GM12801 (cell line): ENCODE measurements around the gene NKX6-2.

Experiments used
- TF ChIP-seq, protein P1 (sequence below): IDR thresholded peaks from one replicate; pipeline ENCODE4 v1.5.1; 2011; ENCODE audit warnings: control low read depth; ENCODE audit not compliant: insufficient read length; ENCODE audit errors: extremely low read depth

Gene NKX6-2

DNA sequence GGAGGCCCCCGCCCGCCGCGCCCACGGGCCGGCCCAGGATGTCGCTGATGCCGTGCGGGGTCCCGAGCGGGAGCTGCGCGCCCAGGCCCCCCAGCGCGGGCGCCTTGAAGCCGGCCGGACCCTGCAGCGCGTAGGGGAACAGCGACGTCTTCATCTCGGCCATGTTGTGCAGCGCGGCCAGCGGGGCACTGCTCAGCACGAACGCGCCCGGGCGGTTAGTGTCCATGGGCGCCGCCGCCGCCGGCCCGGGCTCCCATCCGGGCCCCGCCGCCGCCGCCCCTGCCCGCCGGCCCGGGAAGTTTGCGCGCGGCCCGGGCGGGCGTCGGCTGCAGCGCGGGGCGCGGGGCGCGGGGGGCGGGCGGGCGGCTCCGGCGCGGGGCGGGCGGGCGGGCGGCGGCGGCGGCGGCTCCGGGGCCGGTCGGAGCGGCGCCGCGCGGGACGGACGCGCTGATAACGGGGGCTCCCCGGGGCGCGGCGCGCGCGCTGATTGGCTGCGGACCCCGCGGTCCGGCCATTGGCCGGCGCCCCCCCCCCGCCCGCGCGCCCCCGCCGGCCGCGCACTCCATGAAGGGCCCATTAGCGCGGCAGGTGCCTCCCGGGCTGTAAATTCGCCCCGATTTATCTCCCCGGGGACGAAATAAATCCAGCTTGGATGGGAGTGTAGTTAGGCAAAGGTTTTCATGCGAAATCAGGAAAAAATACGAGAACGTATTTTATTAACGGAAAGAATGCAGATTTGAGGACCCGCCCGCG is at the start of gene NKX6-2:
TSS of gene NKX6-2 (minus strand) at position 425 of the 753 bp plus-strand sequence. CDS start at position 226, 199 bp downstream.
- TF ChIP-seq, protein P1, sequence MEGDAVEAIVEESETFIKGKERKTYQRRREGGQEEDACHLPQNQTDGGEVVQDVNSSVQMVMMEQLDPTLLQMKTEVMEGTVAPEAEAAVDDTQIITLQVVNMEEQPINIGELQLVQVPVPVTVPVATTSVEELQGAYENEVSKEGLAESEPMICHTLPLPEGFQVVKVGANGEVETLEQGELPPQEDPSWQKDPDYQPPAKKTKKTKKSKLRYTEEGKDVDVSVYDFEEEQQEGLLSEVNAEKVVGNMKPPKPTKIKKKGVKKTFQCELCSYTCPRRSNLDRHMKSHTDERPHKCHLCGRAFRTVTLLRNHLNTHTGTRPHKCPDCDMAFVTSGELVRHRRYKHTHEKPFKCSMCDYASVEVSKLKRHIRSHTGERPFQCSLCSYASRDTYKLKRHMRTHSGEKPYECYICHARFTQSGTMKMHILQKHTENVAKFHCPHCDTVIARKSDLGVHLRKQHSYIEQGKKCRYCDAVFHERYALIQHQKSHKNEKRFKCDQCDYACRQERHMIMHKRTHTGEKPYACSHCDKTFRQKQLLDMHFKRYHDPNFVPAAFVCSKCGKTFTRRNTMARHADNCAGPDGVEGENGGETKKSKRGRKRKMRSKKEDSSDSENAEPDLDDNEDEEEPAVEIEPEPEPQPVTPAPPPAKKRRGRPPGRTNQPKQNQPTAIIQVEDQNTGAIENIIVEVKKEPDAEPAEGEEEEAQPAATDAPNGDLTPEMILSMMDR: no peak

DNA sequence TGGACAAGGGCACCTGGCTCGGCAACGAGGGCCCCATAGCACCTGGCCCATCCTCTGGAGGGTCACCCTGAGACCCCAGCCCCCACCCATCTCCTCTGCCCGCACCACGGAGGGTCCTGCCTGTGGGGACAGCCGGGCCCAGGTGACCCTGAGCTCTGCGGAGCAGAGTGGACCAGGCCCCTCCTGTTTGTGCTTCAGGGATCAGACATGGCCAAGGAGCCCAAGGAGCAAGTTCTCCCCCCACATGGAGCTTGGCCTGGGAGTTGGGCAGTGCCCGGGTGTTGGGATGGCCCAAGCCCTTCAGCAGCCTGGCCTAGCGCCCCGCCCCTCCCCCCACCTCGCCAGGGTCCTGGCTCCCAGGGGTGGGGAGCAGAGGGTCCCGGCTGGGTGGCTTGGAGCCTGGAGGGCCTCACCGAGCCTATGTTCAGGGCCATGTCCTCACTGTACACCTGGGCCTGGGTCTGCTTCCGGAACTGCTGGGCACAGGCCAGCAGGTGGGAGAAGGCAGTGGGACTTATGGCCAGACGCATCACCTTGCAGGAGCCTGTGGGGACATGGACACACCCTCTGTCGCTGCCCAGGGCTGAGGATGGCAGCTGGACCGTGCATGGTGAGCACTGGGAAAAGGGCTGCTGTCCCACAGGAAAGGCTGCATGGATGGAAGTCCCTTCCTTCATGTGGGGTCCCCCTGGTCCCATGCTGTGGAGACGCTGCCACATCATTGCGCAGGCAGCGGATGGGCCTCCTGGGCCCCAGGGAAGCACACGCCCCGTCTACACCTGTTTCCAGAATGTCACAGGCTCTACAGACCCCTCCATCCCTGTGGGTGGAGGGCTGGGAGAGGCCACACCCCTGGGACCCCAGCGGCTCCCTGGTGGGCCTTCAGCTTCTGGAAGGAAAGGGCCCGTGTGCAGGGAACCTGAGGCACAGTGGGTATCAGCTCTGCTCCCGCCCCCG is 49.2 kb upstream of the NKX6-2 start:
- TF ChIP-seq, protein P1: no peak

DNA sequence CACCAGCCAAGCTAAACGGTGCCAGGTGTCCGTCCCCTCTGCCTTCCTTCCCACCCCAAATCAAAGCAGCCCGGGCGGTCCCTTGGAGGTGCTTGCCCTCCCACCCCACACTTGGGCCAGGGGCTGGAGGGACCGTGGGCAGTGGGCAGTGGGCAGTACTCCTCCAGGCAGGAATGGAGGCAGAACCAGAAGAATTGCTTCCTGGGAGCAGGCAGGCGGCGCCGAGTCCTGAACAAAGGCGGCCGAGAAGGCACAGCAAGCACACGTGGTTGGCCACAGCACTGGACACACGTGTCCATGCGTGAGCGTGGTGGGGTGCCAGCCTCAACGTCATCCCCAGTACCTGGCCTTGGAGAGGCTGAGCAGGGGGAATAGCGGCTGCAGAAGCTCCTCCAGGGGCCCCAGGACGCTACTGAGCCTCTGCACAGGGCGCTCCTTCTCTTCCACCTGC is 48.4 kb upstream of the NKX6-2 start:
- TF ChIP-seq, protein P1: no peak

DNA sequence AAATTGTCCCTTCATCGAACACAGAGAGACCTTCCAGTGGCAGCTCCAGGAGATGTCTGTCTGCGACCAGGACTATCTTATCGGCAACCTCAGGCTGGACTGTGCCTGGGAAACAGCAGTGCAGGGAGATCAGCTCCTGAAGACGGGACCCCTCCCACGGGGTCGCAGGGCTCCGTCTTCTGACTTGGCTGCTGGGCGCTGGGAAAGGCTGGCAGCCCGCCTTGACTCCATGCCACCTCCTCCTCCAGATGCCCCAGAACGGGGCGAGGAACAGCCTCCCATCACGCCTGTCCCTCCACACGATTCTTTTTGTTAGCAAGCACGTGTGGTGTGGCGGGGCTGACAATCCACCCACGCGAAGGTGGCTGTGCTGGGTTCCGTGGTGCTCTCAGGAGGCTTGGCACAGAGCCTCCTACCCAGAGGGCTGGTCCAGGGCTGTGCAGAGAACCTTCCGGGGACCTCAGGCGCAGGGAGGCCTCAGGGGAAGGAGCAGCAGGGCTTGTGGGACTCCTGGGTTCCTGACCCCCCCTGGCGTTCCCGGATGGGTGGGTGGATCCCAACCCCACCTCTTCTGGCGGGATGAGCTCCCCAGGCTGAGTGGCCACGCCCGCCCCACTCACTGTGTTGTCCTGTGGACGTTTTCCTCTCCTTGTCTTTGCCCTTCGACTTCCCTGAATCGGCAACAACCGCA is 47.6 kb upstream of the NKX6-2 start:
- TF ChIP-seq, protein P1: no peak

DNA sequence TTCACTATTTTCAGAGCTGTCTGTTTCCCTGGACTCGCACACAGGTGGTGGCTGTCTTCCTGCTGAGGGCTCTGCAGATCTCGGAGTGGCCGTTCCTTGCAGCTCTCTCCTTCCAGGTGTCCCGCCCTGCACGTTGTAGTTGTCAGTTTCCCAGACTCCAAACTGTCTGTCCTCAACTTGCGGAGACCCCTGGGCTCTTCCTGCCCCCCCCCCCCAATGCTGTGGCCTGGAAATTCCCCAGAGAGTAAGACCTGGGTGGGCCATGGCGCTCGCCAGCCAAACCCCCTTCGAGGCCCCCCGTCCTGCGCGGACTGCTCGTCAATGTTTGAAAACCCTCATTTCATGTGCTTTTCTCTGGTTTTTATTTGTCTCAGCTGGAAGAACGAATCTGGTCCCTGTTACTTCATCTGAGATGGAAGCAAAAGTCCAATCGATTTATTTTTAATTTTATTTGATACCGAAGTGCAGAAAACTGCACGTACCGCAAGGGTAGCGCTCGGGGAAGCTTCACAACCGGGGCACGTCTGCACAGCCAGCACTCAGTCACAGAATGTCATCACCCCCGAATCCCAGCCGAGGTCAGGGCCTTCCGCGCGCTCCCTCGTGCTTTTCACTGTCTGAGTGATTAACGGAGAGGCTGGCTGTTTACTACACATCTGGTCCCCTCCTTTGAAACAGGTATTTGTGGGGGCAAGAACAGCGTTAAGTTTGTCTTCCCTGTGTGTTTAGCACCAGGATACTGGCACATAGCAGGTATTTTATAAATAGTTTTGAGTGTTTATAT is 46.4 kb upstream of the NKX6-2 start:
- TF ChIP-seq, protein P1: no peak

DNA sequence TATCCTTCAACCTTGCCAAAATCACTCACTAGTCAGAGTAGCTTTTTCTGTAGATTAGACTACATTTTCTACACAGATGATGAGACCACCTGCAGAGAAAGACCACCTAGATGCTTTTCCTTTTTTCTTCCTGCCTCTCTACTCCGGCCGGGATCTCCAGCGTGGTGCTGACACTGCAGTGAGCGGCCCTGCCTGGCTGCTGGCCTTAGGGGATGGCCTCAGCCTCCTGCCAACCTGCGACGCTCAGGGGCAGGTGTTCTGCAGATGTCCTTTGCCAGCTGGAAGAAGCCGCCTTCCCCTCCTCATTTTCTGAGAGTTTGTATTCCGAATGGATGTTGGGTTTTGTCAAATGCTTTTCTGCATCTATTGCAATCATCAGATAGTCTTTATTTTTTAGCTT is 43.5 kb upstream of the NKX6-2 start:
- TF ChIP-seq, protein P1: no peak
